ENCODE results near the gene DPY19L3.
"Not testable (repeated sequence)": the region's sequence is repeated elsewhere in the genome, so short reads cannot be mapped to it uniquely, and the experiment has no call there.

DPY19L3 gene

GRCh38 chr19:32498648-32499200, 93.2 kb downstream of the DPY19L3 start:
- no peak for DNase-seq (ENCODE audit: low read depth in 2 of 2)

- not testable (repeated sequence) for DNase-seq (ENCODE audit: low read depth in 2 of 2)
Observed at GRCh38 chr19:32512498-32512897, 106.9 kb downstream of the DPY19L3 start.

GRCh38 chr19:32519023-32519422, 113.5 kb downstream of the DPY19L3 start:
- no peak for DNase-seq (ENCODE audit: low read depth in 2 of 2)

- no peak for DNase-seq (ENCODE audit: low read depth in 2 of 2)
Observed at GRCh38 chr19:32522967-32523366, 117.4 kb downstream of the DPY19L3 start.

- no peak for DNase-seq (ENCODE audit: low read depth in 2 of 2)
Observed at GRCh38 chr19:32526895-32527294, 121.3 kb downstream of the DPY19L3 start.

GRCh38 chr19:32530773-32531172, 125.2 kb downstream of the DPY19L3 start:
- DNase-seq (ENCODE audit: low read depth in 2 of 2), result no peak

GRCh38 chr19:32532233-32532632, 126.7 kb downstream of the DPY19L3 start:
- DNase-seq (ENCODE audit: low read depth in 2 of 2), result no peak

All from stimulated activated CD4-positive, alpha-beta T cell treated with anti-CD3 and anti-CD28 coated beads, Interleukin-4, amount 100 ng/mL, for 48 hours (primary cell).